Keratinocyte (primary cell): Measurements from ENCODE around the gene XPC. TPM values are rescaled to one million over a fixed set of nuclear protein-coding genes. Genes with fewer than 3 reads are reported as not detected.
"Not testable (repeated sequence)": the region's sequence is repeated elsewhere in the genome, so short reads cannot be mapped to it uniquely, and the experiment has no call there.

Experiments
- DNase-seq: peaks from one replicate; pipeline ENCODE4 v3.0.0-alpha.2; 2011; ENCODE audit warnings: low read depth, missing footprints, low spot score
- FAIRE-seq: peaks from 2 replicates; lab custom pipeline; 2011; peaks lifted over from hg19 to GRCh38; lab: Jason Lieb, UNC
- H2AFZ ChIP-seq: 2 replicates; pipeline ENCODE4 v1.6.0; 2012; ENCODE audit warnings: low read length, control low read depth, inconsistent platforms; ENCODE audit not compliant: control insufficient read depth
- H3K27ac ChIP-seq: 2 replicates; pipeline ENCODE4 v1.5.1; 2011; ENCODE audit warnings: low read length; ENCODE audit not compliant: control insufficient read depth, insufficient read depth
- H3K27me3 ChIP-seq: 3 replicates; pipeline ENCODE4 v1.6.0; 2011; ENCODE audit warnings: low read length; ENCODE audit not compliant: control insufficient read depth, insufficient read depth; ENCODE audit errors: extremely low read depth
- H3K36me3 ChIP-seq, 2 experiments: 2 replicates in 1 of 2; 3 replicates in 1 of 2; pipeline ENCODE4 v1.5.1; 2011; ENCODE audit warnings: low read length in 2 of 2, mild to moderate bottlenecking in 1 of 2; ENCODE audit not compliant: control insufficient read depth in 2 of 2, insufficient read depth in 2 of 2; ENCODE audit errors: extremely low read depth in 1 of 2
- H3K4me1 ChIP-seq: 3 replicates; pipeline ENCODE4 v1.5.1; 2011; ENCODE audit warnings: low read length; ENCODE audit not compliant: control insufficient read depth, insufficient read depth; ENCODE audit errors: extremely low read depth
- H3K4me2 ChIP-seq: 3 replicates; pipeline ENCODE4 v1.6.0; 2011; ENCODE audit warnings: low read depth, low read length; ENCODE audit not compliant: control insufficient read depth, insufficient read depth; ENCODE audit errors: extremely low read depth
- H3K4me3 ChIP-seq, 3 experiments: fragments of 200-600 bp in 1 of 3; sonication (generic) in 1 of 3; 2 replicates in 2 of 3; 3 replicates in 1 of 3; pipeline ENCODE4 v1.5.1; 2011 to 2016; ENCODE audit warnings: low read length in 3 of 3, mild to moderate bottlenecking in 3 of 3, control low read depth in 2 of 3, inconsistent platforms in 1 of 3, low read depth in 1 of 3, mixed read lengths in 1 of 3, mixed run types in 1 of 3, moderate library complexity in 1 of 3; ENCODE audit not compliant: control insufficient read depth in 2 of 3, insufficient read depth in 2 of 3; ENCODE audit errors: extremely low read depth in 1 of 3
- H3K79me2 ChIP-seq: 2 replicates; pipeline ENCODE4 v1.6.0; 2012; ENCODE audit warnings: low read length; ENCODE audit not compliant: control insufficient read depth, insufficient read depth
- H3K9ac ChIP-seq: 3 replicates; pipeline ENCODE4 v1.6.0; 2011; ENCODE audit warnings: low read length; ENCODE audit not compliant: control insufficient read depth, insufficient read depth; ENCODE audit errors: extremely low read depth
- H3K9me1 ChIP-seq: 3 replicates; pipeline ENCODE4 v1.6.0; 2011; ENCODE audit warnings: low read length; ENCODE audit not compliant: control insufficient read depth, insufficient read depth; ENCODE audit errors: extremely low read depth
- H3K9me3 ChIP-seq: 2 replicates; pipeline ENCODE4 v1.5.1; 2012; ENCODE audit warnings: low read depth, low read length; ENCODE audit not compliant: control insufficient read depth
- H4K20me1 ChIP-seq: 3 replicates; pipeline ENCODE4 v1.6.0; 2011; ENCODE audit warnings: low read length; ENCODE audit not compliant: control insufficient read depth, insufficient read depth; ENCODE audit errors: extremely low read depth
- EZH2 ChIP-seq: IDR thresholded peaks from one replicate; pipeline ENCODE4 v1.6.1; 2012; ENCODE audit warnings: inconsistent platforms, mild to moderate bottlenecking, low read length, moderate library complexity
- dilution Hi-C: fragments of 300-500 bp; cut with MboI; formaldehyde crosslinking; loops from one replicate; pipeline ENCODE4 v1.7.0; 2020; ENCODE audit warnings: low sequenced_read_pairs; ENCODE audit not compliant: extremely low pct_ligation_motif_present
- polyA plus RNA-seq, 5 experiments: library from polyadenylated mRNA; depleted of rRNA in 3 of 5; stranded (reverse) in 3 of 5; stranded (forward) in 1 of 5; unstranded in 1 of 5; fragments of >200 nt; gene quantifications; 1 replicate in 1 of 5; 2 replicates in 3 of 5; 3 replicates in 1 of 5; pipeline versions ENCODE4 v1.2.1 to v1.2.3, GENCODE V29; 2011 to 2012; ENCODE audit warnings: missing spikeins in 2 of 5, low read depth in 1 of 5, low replicate concordance in 1 of 5
- TF ChIP-seq, protein P1 (sequence below), 3 experiments: IDR thresholded peaks in 1 of 3; conservative IDR thresholded peaks in 1 of 3; optimal IDR thresholded peaks in 1 of 3; 2 replicates in 2 of 3; 3 replicates in 1 of 3; pipeline versions ENCODE3 to v1.5.1; 2011; ENCODE audit warnings: low read length in 3 of 3, mild to moderate bottlenecking in 3 of 3, moderate library complexity in 2 of 3, control low read depth in 1 of 3, inconsistent platforms in 1 of 3; ENCODE audit not compliant: insufficient read depth in 2 of 3; ENCODE audit errors: extremely low read depth in 1 of 3

The XPC gene
- polyA plus RNA-seq, 1 donor (not counting 4 experiments of a cell fraction or from before 2014, with no cell fraction given) = 24.9 TPM

DNA sequence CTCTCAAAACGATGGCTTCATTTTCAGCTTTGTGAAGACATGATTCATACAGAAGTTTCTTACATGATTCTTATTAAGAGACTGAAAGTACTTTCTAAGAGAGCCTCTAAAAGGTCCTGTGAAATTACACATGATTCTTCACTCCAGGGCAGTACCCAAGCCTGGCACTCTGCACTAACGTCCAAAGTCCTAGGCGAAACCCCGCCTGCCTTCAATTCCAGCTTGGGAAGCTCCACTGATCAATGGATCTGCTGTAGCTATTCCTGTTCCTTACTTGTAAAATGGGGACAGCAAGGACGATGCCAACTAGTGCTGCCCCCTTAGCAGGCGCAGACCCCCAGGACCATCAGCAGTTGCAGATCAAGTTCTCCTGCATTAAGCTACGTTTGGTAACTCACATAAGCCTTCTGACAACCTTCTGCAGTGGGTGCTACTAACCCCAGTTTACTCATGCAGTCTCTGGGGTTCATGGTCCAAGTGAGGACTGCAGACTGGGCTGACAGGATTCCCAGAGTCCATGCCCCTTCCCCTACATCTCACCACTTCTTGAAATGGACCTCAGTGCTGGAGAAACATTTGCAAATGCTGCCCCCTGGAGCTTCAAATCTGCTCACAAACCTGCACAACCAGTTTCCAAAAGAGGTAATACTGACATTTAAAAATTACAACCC, 64.3 kb downstream of the XPC start:
- H3K9ac ChIP-seq = no peak overlapping the region
- H2AFZ ChIP-seq = no peak overlapping the region
- H3K27me3 ChIP-seq = no peaks in the 10 kb centered on the region
- H3K79me2 ChIP-seq = peaks cover 16% of the 10 kb centered on the region
- H3K4me1 ChIP-seq = peaks cover 7% of the 10 kb centered on the region
- FAIRE-seq = no peak
- TF ChIP-seq EZH2 = no peak
- TF ChIP-seq, protein P1, sequence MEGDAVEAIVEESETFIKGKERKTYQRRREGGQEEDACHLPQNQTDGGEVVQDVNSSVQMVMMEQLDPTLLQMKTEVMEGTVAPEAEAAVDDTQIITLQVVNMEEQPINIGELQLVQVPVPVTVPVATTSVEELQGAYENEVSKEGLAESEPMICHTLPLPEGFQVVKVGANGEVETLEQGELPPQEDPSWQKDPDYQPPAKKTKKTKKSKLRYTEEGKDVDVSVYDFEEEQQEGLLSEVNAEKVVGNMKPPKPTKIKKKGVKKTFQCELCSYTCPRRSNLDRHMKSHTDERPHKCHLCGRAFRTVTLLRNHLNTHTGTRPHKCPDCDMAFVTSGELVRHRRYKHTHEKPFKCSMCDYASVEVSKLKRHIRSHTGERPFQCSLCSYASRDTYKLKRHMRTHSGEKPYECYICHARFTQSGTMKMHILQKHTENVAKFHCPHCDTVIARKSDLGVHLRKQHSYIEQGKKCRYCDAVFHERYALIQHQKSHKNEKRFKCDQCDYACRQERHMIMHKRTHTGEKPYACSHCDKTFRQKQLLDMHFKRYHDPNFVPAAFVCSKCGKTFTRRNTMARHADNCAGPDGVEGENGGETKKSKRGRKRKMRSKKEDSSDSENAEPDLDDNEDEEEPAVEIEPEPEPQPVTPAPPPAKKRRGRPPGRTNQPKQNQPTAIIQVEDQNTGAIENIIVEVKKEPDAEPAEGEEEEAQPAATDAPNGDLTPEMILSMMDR (optimal IDR thresholded peaks at IDR 0.05 in 1 of 3, IDR thresholded peaks at IDR 0.05 in 1 of 3, conservative IDR thresholded peaks at IDR 0.05 in 1 of 3; ENCODE audit: extremely low read depth in 1 of 3, insufficient read depth in 2 of 3, low read length in 3 of 3) = peak; percentile 21 to 48 (median 44)
- no peak overlapping the region for H3K4me2 ChIP-seq
- dilution Hi-C loops = no loop called here
- no peak overlapping the region for H3K4me3 ChIP-seq
- DNase-seq = no peak
- no peaks in the 10 kb centered on the region for H3K9me1 ChIP-seq
- H4K20me1 ChIP-seq = no peaks in the 10 kb centered on the region
- peaks cover 27 to 38% of the 10 kb centered on the region in 2 experiments for H3K36me3 ChIP-seq
- H3K27ac ChIP-seq = no peak overlapping the region
- no peaks in the 10 kb centered on the region for H3K9me3 ChIP-seq

DNA sequence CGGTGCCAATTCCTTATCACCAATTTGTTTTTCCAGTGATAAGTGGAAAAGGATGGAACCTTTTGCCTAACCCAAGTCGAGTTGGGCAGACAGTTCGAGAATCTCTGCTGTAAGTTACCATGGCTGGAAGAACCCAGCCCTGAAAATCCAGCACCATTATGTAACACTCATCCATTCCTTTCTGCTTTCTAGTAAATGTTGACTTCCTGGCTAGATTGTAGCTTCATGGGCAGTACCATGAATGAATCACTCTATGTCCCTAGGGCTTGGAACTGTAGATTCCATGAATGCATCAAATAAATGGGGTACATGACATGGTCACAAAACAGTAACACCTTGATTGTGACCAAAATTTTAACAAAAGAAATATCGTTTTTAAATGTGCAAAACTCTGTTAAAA, 67.7 kb downstream of the XPC start:
- Histone ChIP-seq H3K27me3 (no peaks in the 10 kb centered on the region), H3K4me3 (no peak overlapping the region), H4K20me1 (no peaks in the 10 kb centered on the region), H3K27ac (no peak overlapping the region), H3K36me3 (peaks cover 13 to 22% of the 10 kb centered on the region in 2 experiments), H3K9me3 (no peaks in the 10 kb centered on the region), H3K4me2 (no peak overlapping the region), H3K9ac (no peak overlapping the region), H3K79me2 (no peaks in the 10 kb centered on the region), H3K9me1 (no peaks in the 10 kb centered on the region), H2AFZ (no peak overlapping the region), H3K4me1 (no peaks in the 10 kb centered on the region)
- DNase-seq = no peak
- dilution Hi-C loops = no loop called here
- no peak for TF ChIP-seq EZH2
- TF ChIP-seq, protein P1 (optimal IDR thresholded peaks at IDR 0.05 in 1 of 3, IDR thresholded peaks at IDR 0.05 in 1 of 3, conservative IDR thresholded peaks at IDR 0.05 in 1 of 3; ENCODE audit: extremely low read depth in 1 of 3, insufficient read depth in 2 of 3, low read length in 3 of 3) = no peak
- FAIRE-seq = no peak

DNA sequence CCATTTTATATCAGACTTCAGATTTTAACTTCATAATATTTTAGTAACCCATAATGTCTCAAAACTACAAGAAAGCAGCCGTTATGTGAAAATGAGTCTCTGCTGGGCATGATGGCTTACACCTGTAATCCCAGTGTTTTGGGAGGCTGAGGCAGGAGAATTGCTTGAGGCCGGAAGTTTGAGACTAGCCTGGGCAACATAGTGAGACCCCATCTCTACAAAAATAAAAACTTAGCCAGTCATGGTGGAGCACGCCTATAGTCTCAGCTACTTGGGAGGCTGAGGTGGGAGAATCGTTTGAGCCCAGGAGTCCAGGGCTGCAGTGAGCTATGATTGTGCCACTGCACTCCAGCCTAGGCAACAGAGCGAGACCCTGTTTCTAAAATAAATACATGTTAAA, 68.6 kb downstream of the XPC start:
- H4K20me1 ChIP-seq, H3K4me2 ChIP-seq, H3K4me1 ChIP-seq, H3K79me2 ChIP-seq, H3K9me1 ChIP-seq, dilution Hi-C loops, H2AFZ ChIP-seq, DNase-seq, H3K27me3 ChIP-seq, H3K9ac ChIP-seq, FAIRE-seq, H3K9me3 ChIP-seq, H3K4me3 ChIP-seq, H3K27ac ChIP-seq: not testable (repeated sequence)
- peaks cover 7 to 13% of the 10 kb centered on the region in 2 experiments for H3K36me3 ChIP-seq
